Breast epithelium (tissue), 4 donors: Measurements from ENCODE around the gene NEDD8. TPM values are rescaled to one million over a fixed set of nuclear protein-coding genes. Genes with fewer than 3 reads are reported as not detected.

Source experiments
- DNase-seq, 2 donors: peaks; one replicate each; pipeline ENCODE4 v3.0.0-alpha.2; 2019; ENCODE audit warnings: low spot score in 2 of 2
- H3K27ac ChIP-seq, 2 donors: fragments of 200-600 bp; sonication (generic) in 1 of 2; one replicate each; pipeline ENCODE4 v1.5.1; 2016 to 2019; ENCODE audit warnings: mild to moderate bottlenecking in 1 of 2
- H3K27me3 ChIP-seq, 2 donors: fragments of 200-600 bp; sonication (generic) in 1 of 2; one replicate each; pipeline versions ENCODE4 v1.5.1 to v1.6.0; 2017 to 2019; ENCODE audit warnings: control low read depth in 1 of 2, mild to moderate bottlenecking in 1 of 2
- H3K36me3 ChIP-seq: fragments of 200-600 bp; one replicate; pipeline ENCODE4 v1.5.1; 2019
- H3K4me1 ChIP-seq, 2 donors: fragments of 200-600 bp; sonication (generic); one replicate each; pipeline ENCODE4 v1.5.1; 2016 to 2019; ENCODE audit warnings: control low read depth in 1 of 2
- H3K4me3 ChIP-seq, 3 donors: fragments of 200-600 bp; sonication (generic); 1 replicate in 2 of 3; 2 replicates in 1 of 3; pipeline ENCODE4 v1.5.1; 2016 to 2019; ENCODE audit warnings: mild to moderate bottlenecking in 3 of 3, moderate library complexity in 2 of 3
- H3K9me3 ChIP-seq, 2 donors: fragments of 200-600 bp; sonication (generic) in 1 of 2; one replicate each; pipeline ENCODE4 v1.5.1; 2016 to 2019; ENCODE audit warnings: control low read depth in 1 of 2
- CTCF ChIP-seq, 3 donors: fragments of 450-650 bp; IDR thresholded peaks; one replicate each; pipeline ENCODE4 v1.5.1; 2016 to 2017; ENCODE audit warnings: antibody characterized with exemption in 3 of 3, mild to moderate bottlenecking in 3 of 3, moderate library complexity in 3 of 3
- POLR2A ChIP-seq: fragments of 450-650 bp; IDR thresholded peaks from one replicate; pipeline ENCODE4 v1.6.1; 2016; ENCODE audit warnings: antibody characterized with exemption, mild to moderate bottlenecking, moderate library complexity
- POLR2AphosphoS5 ChIP-seq, 3 donors: sonication (generic); formaldehyde crosslinking; IDR thresholded peaks; one replicate each; pipeline ENCODE4 v1.6.1; 2017; ENCODE audit warnings: antibody characterized with exemption in 3 of 3
- intact Hi-C: fragments of 100-400 bp; cut with DNase I; formaldehyde crosslinking; loops from one replicate; pipeline ENCODE4 v1.15.1; 2023; ENCODE audit warnings: low total_unique reads
- total RNA-seq, 3 donors: library from RNA; depleted of rRNA; stranded (reverse); fragments of >200 nt; gene quantifications; one replicate each; pipeline ENCODE4 v1.1.0, GENCODE V29; 2016

NEDD8 gene
- total RNA-seq, 3 donors from 2014 or later, result 118 to 165 (median 150) TPM

GRCh38 chr14:24268225-24268624 is 36.1 kb upstream of the NEDD8 start:
- TF ChIP-seq POLR2AphosphoS5 (IDR thresholded peaks at IDR 0.05) (no peak), POLR2A (no peak), CTCF (IDR thresholded peaks at IDR 0.05) (no peak)
- H3K36me3 ChIP-seq, result peaks cover 9% of the 10 kb centered on the region

GRCh38 chr14:24267516-24267915 is 35.3 kb upstream of the NEDD8 start:
- no peak overlapping the region for H3K4me3 ChIP-seq
- H3K36me3 ChIP-seq, result peaks cover 9% of the 10 kb centered on the region
- intact Hi-C loops, result no loop called here
- TF ChIP-seq POLR2A, result no peak
- no peak for TF ChIP-seq POLR2AphosphoS5 (IDR thresholded peaks at IDR 0.05)
- no peak for TF ChIP-seq CTCF (IDR thresholded peaks at IDR 0.05)
- no peaks in the 10 kb centered on the region for H3K9me3 ChIP-seq
- no peak for DNase-seq
- no peaks in the 10 kb centered on the region for H3K27me3 ChIP-seq
- no peaks in the 10 kb centered on the region for H3K4me1 ChIP-seq
- H3K27ac ChIP-seq, result no peak overlapping the region

More at GRCh38 chr14:24268225-24268624, 36.1 kb upstream of the NEDD8 start:
- Histone ChIP-seq H3K4me1 (no peaks in the 10 kb centered on the region), H3K27me3 (no peaks in the 10 kb centered on the region), H3K27ac (no peak overlapping the region), H3K9me3 (no peaks in the 10 kb centered on the region), H3K4me3 (no peak overlapping the region)
- DNase-seq, result no peak
- intact Hi-C loops, result no loop called here

GRCh38 chr14:24266344-24267244 is 34.4 kb upstream of the NEDD8 start:
- Histone ChIP-seq H3K4me1 (no peaks in the 10 kb centered on the region), H3K4me3 (no peak overlapping the region), H3K36me3 (peaks cover 9% of the 10 kb centered on the region), H3K27ac (no peak overlapping the region), H3K9me3 (no peaks in the 10 kb centered on the region), H3K27me3 (no peaks in the 10 kb centered on the region)
- no peak for TF ChIP-seq CTCF (IDR thresholded peaks at IDR 0.05)
- no peak for TF ChIP-seq POLR2A
- TF ChIP-seq POLR2AphosphoS5 (IDR thresholded peaks at IDR 0.05), result no peak
- DNase-seq, result no peak
- intact Hi-C loops, result no loop called here

GRCh38 chr14:24264298-24264697 is 32.1 kb upstream of the NEDD8 start:
- TF ChIP-seq CTCF (IDR thresholded peaks at IDR 0.05) (no peak), POLR2AphosphoS5 (IDR thresholded peaks at IDR 0.05) (no peak), POLR2A (no peak)
- intact Hi-C loops, result no loop called here
- H3K27ac ChIP-seq, result peak overlapping the region; percentile 45 to 55
- DNase-seq, result no peak
- peaks cover 9% of the 10 kb centered on the region for H3K36me3 ChIP-seq
- no peak overlapping the region for H3K4me3 ChIP-seq
- no peaks in the 10 kb centered on the region for H3K4me1 ChIP-seq
- H3K9me3 ChIP-seq, result no peaks in the 10 kb centered on the region
- H3K27me3 ChIP-seq, result no peaks in the 10 kb centered on the region

- no peak for TF ChIP-seq POLR2A
- intact Hi-C loops, result no loop called here
- Histone ChIP-seq H3K36me3 (peaks cover 9% of the 10 kb centered on the region), H3K27me3 (no peaks in the 10 kb centered on the region), H3K4me1 (no peaks in the 10 kb centered on the region), H3K9me3 (no peaks in the 10 kb centered on the region), H3K27ac (peak overlapping the region; percentile 45 to 55), H3K4me3 (no peak overlapping the region)
- DNase-seq, result no peak
Measured at GRCh38 chr14:24263848-24264247, 31.7 kb upstream of the NEDD8 start.
